ENCODE data around the gene BARHL2. TPM values are rescaled to one million over a fixed set of nuclear protein-coding genes. Genes with fewer than 3 reads are reported as not detected.

BARHL2 gene
- not detected for polyA plus RNA-seq

DNA sequence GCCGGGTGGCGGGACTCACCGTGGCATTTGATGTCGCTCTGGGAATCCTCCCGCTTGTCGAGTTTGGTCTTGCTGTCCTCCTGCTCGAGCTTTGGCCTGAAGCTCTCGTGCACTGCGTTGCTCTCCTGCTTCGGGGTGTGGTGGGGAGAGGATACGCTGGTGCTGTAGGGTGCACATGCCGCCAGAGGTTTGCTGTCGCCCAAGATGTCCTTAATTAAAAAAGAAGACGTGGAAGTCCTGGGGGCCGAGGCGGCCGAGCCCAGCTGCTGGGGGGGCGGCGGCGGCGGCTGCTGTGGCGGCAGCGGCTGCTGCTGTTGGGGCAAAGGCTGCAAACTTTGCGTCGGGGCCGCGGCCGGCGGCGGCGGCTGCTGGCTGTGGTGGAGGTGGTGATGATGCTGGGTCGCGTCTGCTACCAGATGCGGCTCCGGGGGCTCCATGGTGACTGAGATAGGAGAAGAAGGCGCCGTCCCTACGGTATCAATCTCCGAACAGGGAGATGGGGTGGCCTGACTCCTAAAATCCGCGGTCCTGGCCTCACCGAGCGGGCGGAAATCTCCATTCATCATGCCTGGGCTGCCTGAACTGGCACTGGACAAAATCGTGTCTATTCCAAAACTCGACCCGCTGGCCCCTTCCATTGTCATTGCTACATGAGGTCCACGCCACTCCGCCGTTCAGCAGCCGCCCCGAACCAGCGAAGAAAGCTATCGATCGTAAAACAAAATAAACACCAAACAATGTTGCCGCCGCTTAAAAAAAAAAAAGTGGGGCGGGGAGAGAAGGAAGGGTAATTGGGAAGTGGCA, at the start of gene BARHL2:
Gene BARHL2, minus strand, starts transcription at position 751 of the 804 bp plus-strand sequence. Its CDS starts 107 bp downstream, at position 644.
- WGBS, 3 donors = 4 to 7% (median 6%) methylated on average over 56 to 58 of the region's 58 CpGs
- no peak within 1 kb of the TSS for H3K27ac ChIP-seq (ENCODE audit: low read depth, low read length)

GRCh38 chr1:90763930-90764329, 46.8 kb upstream of the BARHL2 start:
- no peak overlapping the region for H3K27ac ChIP-seq (ENCODE audit: low read depth, low read length)
- WGBS, 3 donors = 79 to 82% (median 81%) methylated on average over 6 of the region's 6 CpGs

DNA sequence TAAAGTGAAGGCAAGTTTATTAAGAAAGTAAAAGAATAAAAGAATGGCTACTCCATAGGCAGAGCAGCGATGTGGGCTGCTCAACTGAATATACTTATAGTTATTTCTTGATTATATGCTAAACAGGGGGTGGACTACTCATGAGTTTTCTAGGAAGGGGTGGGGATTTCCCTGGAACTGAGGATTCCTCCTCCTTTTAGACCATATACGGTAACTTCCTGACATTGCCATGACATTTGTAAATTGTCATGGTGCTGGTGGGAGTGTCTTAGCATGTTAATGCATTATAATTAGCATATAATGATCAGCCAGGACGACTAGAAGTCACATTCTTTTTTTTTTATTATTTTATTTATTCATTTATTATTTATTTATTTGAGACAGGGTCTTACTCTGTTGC, 46.4 kb upstream of the BARHL2 start:
- H3K27ac ChIP-seq (ENCODE audit: low read depth, low read length) = no peak overlapping the region
- WGBS, 3 donors = 73 to 81% (median 74%) methylated on average over 3 of the region's 3 CpGs

DNA sequence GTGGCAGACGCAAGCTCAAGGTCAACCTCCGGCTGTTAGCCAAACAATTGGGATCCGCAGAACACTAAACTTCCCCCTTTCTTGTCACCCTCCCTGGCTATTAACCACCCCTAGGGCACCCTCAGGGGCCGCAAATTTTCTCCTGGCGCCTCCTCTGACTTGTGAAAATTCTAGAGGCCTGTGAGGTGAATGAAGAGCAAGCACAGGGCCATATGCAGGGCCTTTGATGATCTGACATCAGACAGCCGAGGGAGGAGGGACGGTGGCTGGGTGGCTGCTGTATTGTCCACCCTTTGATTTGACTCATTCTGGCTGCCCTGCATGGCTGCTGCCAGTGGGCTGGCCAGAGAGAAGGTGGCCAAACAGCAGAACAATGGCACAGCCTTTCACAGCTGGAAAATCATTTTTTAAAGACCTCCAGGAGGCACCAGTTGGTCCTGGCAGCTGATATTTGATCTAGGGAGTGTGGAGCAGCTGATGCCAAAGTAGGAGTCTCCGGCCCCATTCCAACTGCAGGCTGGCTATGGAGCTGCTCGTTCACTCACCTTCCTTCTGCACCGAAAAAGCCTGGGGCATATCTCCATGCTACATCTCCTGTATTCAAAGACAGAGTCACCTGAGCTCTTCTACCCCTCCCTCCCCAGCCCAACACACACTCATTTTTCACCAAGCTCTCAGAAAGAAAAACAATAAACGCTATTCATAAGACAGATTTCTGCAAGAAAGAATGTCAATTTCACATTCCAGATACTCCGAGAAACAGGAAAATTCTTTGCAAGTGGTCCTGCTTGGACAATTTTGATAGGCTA, 44.9 kb upstream of the BARHL2 start:
- WGBS, 3 donors = 14 to 44% (median 26%) methylated on average over 12 of the region's 12 CpGs
- no peak overlapping the region for H3K27ac ChIP-seq (ENCODE audit: low read depth, low read length)

- 68 to 77% (median 75%) methylated on average over 7 of the region's 7 CpGs for WGBS, 3 donors
These were observed 44.1 kb upstream of the BARHL2 start for GRCh38 chr1:90761156-90761555.

DNA sequence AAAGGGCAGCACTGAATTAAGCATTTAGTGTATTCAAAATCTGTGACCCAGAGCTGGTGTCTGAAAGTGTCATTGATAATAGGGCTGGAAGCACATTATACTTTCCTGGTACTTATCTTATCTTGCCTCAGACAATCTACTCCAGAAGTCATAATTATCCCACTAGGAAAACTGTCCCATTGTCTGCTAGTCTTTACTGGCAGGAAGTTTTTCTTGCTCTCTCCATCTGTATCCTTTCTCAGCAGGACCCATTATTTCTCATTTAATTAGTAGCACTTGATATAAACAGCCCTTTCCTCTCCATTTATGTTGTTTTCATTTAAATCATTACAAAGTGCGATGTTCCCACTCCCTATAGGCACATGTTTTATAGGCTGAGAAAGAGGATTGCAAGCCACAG, 36.5 kb upstream of the BARHL2 start:
- WGBS, 3 donors = 65 to 77% (median 66%) methylated on average over 1 of the region's 1 CpG
- H3K27ac ChIP-seq (ENCODE audit: low read depth, low read length) = no peak overlapping the region

More at GRCh38 chr1:90761156-90761555, 44.1 kb upstream of the BARHL2 start:
- no peak overlapping the region for H3K27ac ChIP-seq (ENCODE audit: low read depth, low read length)

- H3K27ac ChIP-seq (ENCODE audit: low read depth, low read length) = no peak overlapping the region
These were observed 31.6 kb upstream of the BARHL2 start for GRCh38 chr1:90748668-90749067.

DNA sequence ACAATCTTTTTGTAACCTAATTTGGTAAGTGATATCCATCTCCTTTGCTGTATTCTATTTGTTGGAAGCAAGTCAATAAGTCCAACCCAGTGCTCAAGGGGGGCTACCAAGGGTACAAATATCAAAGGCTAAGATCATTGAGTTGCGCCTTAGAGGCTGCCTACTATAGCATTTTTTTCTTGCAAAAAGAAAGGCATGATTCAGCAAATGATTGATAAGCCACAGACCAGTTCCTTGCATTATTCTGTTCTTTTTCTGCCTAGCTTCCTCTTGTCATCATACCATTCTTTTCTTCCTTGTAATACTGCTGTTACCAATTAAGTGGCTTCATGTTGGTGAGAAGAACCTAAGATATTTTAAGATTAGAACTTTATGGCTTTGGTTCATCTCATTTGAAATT, 29.8 kb upstream of the BARHL2 start:
- no peak overlapping the region for H3K27ac ChIP-seq (ENCODE audit: low read depth, low read length)
- WGBS, 3 donors = 92 to 94% (median 92%) methylated on average over 1 of the region's 1 CpG

DNA sequence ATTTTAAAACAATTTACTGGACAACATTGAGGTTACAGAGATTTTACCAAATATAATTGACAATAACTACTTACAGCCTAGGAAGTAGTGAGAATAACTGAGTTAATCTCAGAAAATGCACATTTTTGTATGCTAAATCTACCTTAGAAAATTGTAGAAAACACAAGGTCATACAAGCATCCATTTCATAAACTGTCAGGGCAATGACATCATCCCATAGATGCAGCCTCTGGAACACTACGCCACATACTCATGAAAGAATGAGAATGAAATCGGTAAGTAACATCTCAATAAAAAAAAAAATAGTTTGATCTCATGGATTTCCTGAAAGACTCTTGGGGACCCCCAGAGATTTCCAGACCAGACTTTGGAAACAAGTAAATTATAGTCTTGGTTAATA, 28.9 kb upstream of the BARHL2 start:
- WGBS, 3 donors = 93 to 96% (median 95%) methylated on average over 2 of the region's 2 CpGs
- H3K27ac ChIP-seq (ENCODE audit: low read depth, low read length) = no peak overlapping the region

- H3K27ac ChIP-seq (ENCODE audit: low read depth, low read length) = no peak overlapping the region
- WGBS, 3 donors = 36 to 50% (median 42%) methylated on average over 3 of the region's 3 CpGs
These were observed 15.0 kb upstream of the BARHL2 start for GRCh38 chr1:90732136-90732535.

GRCh38 chr1:90731382-90732050, 14.4 kb upstream of the BARHL2 start:
- WGBS, 3 donors = 35 to 50% (median 38%) methylated on average over 6 of the region's 6 CpGs
- no peak overlapping the region for H3K27ac ChIP-seq (ENCODE audit: low read depth, low read length)

DNA sequence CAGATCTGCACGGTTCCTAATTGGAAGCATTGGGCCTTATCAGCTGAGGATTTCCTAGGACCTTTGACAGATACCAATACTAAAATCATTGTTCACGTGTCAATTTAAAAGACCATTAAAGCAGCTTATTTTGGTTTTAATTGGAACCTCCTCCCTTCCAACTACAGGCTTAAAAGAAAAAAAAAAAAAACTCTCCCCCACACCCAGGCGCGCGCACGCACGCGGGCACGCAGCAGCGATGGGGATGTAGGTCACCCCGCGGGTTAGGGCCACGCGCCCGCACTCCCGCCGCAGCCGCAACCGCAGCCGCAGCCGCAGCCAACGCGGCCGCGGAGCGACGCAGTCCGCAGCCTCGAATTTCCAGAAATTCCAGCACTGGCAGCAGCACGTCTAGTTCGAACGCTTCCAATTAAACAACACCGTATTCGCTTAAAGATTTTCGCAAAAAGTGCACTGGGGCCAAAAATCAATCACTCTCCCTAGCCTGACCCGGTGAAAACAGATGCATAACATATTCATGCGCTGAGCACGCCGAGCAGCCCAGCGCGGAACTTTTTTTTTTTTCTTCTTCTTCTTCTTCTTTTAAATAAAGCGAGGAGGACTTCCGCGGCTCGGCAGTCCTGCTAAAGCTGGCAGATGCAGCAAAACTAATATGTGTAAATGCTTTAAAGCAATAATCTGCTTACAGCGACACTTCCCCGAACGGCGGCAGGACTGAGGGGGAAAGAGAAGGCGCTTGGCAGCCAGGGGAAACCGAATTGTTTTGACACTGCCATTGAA, 13.3 kb upstream of the BARHL2 start:
- 3 to 6% (median 5%) methylated on average over 51 of the region's 51 CpGs for WGBS, 3 donors
- H3K27ac ChIP-seq (ENCODE audit: low read depth, low read length) = no peak overlapping the region

- WGBS, 3 donors = 11% methylated on average over 36 of the region's 36 CpGs
- H3K27ac ChIP-seq (ENCODE audit: low read depth, low read length) = no peak overlapping the region
These were observed 12.6 kb upstream of the BARHL2 start for GRCh38 chr1:90729504-90730242.

DNA sequence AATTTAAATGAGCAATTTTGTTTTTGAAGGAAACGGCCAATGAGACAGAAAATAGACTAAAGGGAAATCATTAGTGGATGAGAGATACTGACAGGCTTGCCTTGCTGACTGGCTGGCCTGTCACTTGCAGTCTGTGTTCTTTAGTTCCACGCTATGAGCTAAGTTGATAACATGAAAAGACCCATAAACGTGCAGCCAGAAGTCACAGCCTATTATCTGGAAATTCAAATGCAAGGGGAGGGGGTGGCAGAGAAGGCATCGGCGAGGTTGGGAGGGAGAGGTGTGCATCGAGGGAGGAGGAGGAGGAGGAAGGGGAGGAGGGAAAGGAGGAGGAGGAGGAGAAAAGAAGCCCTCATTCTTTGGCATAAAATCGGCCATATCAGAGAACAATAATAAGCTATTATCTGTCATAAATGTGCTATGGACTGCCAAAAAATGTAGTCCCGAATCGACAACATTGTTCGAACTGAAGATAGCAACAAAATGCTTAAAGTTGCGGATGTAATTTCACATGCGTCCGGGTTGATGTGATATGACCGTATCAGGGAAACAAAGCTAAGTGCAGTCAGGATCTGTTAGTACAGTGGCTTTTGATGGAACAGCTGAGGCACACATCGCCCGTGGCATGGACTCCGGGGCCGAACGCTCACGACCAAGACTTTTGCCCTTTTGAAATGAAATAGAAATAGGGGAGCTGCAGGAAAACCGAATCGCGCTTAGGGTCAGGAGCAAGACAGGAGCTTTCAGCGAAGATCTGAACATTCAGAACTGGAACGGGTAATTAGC, 11.6 kb upstream of the BARHL2 start:
- H3K27ac ChIP-seq (ENCODE audit: low read depth, low read length) = no peak overlapping the region
- WGBS, 3 donors = 10 to 13% (median 13%) methylated on average over 25 of the region's 25 CpGs

- no peak overlapping the region for H3K27ac ChIP-seq (ENCODE audit: low read depth, low read length)
- WGBS, 3 donors = 24 to 32% (median 26%) methylated on average over 5 of the region's 5 CpGs
These were observed 10.9 kb upstream of the BARHL2 start for GRCh38 chr1:90727917-90728501.

DNA sequence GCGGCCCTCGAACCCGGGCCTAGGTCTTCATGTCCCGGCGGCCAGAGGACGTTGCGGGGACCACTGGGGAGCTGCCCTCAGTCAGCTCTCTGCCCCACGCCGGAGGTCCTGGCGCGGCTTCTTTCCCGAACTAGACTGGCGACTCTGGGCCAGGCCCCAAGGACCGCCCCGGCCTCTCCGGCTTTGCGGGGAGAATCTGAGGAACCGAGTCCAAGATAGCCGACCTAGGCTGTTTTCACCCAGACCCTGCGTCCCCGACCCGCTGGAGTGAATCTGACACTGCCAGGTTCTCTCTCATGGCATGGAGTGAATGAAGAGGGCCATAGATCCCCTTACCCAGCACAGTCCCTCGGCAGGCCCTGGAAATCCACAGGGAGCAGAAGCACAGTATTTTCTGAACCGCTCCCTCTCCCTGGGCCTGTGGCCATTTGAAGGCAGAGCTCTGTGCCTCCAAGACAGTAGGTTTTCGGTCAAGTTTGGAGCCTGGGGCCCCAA, 9.9 kb upstream of the BARHL2 start:
- H3K27ac ChIP-seq (ENCODE audit: low read depth, low read length) = no peak overlapping the region
- 14 to 19% (median 17%) methylated on average over 24 to 25 of the region's 25 CpGs for WGBS, 3 donors

All from adipose tissue (tissue), 3 donors.